Liver (tissue), 9 donors: ENCODE results near the gene CMPK1. TPM values are rescaled to one million over a fixed set of nuclear protein-coding genes. Genes with fewer than 3 reads are reported as not detected.

Source experiments
- DNase-seq: peaks from one replicate; pipeline ENCODE4 v3.0.0-alpha.2; 2017; ENCODE audit warnings: low spot score
- H3K27ac ChIP-seq, 2 donors: one replicate each; pipeline ENCODE4 v1.7.0; 2013; ENCODE audit warnings: inconsistent platforms in 2 of 2, low read length in 2 of 2, control low read depth in 1 of 2, low read depth in 1 of 2, mild to moderate bottlenecking in 1 of 2
- H3K27me3 ChIP-seq, 4 donors: one replicate each; pipeline versions ENCODE4 v1.6.1 to v1.7.0; 2013; ENCODE audit warnings: low read length in 3 of 4, inconsistent platforms in 1 of 4, mild to moderate bottlenecking in 1 of 4, moderate library complexity in 1 of 4; ENCODE audit not compliant: control insufficient read depth in 4 of 4, insufficient read depth in 4 of 4
- H3K36me3 ChIP-seq, 4 donors: one replicate each; pipeline versions ENCODE4 v1.6.1 to v1.7.0; 2013; ENCODE audit warnings: low read length in 3 of 4, mild to moderate bottlenecking in 3 of 4, low read depth in 1 of 4, moderate library complexity in 1 of 4; ENCODE audit not compliant: control insufficient read depth in 4 of 4, insufficient read depth in 3 of 4
- H3K4me1 ChIP-seq, 4 donors: one replicate each; pipeline versions ENCODE4 v1.6.1 to v1.7.0; 2013; ENCODE audit warnings: low read length in 3 of 4, mild to moderate bottlenecking in 3 of 4, moderate library complexity in 1 of 4; ENCODE audit not compliant: control insufficient read depth in 4 of 4, insufficient read depth in 4 of 4
- H3K4me3 ChIP-seq, 3 donors: one replicate each; pipeline versions ENCODE4 v1.6.1 to v1.7.0; 2013; ENCODE audit warnings: low read length in 3 of 3, control low read depth in 1 of 3, low read depth in 1 of 3, mild to moderate bottlenecking in 1 of 3
- H3K9ac ChIP-seq, 2 donors: one replicate each; pipeline ENCODE4 v1.7.0; 2013; ENCODE audit warnings: low read length in 2 of 2, mild to moderate bottlenecking in 2 of 2, moderate library complexity in 2 of 2, control low read depth in 1 of 2, low read depth in 1 of 2
- H3K9me3 ChIP-seq, 4 donors: one replicate each; pipeline versions ENCODE4 v1.6.1 to v1.7.0; 2013; ENCODE audit warnings: low read length in 3 of 4; ENCODE audit not compliant: control insufficient read depth in 4 of 4
- ATF3 ChIP-seq: IDR thresholded peaks from 2 replicates; pipeline ENCODE4 v1.6.1; 2016; ENCODE audit warnings: antibody characterized with exemption
- CTCF ChIP-seq: fragments of 150-350 bp; IDR thresholded peaks from 2 replicates; pipeline ENCODE4 v1.5.1; 2017; ENCODE audit warnings: improper control_type of control experiment, low read depth, low read length; ENCODE audit not compliant: missing input control
- EGR1 ChIP-seq, 2 donors: IDR thresholded peaks; 2 replicates each; pipeline ENCODE4 v1.6.1; 2016 to 2018; ENCODE audit warnings: antibody characterized with exemption in 2 of 2, low read depth in 2 of 2
- FOXA1 ChIP-seq: IDR thresholded peaks from 2 replicates; pipeline ENCODE4 v1.6.1; 2016; ENCODE audit warnings: antibody characterized with exemption
- FOXA2 ChIP-seq: IDR thresholded peaks from 2 replicates; pipeline ENCODE4 v1.6.1; 2016; ENCODE audit warnings: antibody characterized with exemption
- GABPA ChIP-seq, 2 donors: IDR thresholded peaks in 1 of 2; conservative IDR thresholded peaks in 1 of 2; 2 replicates each; pipeline ENCODE4 v1.6.1; 2016; ENCODE audit warnings: antibody characterized with exemption in 2 of 2, mild to moderate bottlenecking in 1 of 2, moderate library complexity in 1 of 2
- HNF4A ChIP-seq, 2 donors: conservative IDR thresholded peaks; 2 replicates each; pipeline ENCODE4 v1.6.1; 2016; ENCODE audit warnings: antibody characterized with exemption in 2 of 2, mild to moderate bottlenecking in 2 of 2
- HNF4G ChIP-seq: IDR thresholded peaks from 2 replicates; pipeline ENCODE4 v1.6.1; 2016; ENCODE audit warnings: antibody characterized with exemption
- JUND ChIP-seq, 2 donors: IDR thresholded peaks; 2 replicates each; pipeline ENCODE4 v1.6.1; 2016; ENCODE audit warnings: antibody characterized with exemption in 2 of 2
- MAX ChIP-seq: IDR thresholded peaks from 2 replicates; pipeline ENCODE4 v1.6.1; 2016; ENCODE audit warnings: antibody characterized with exemption
- NR2F2 ChIP-seq: IDR thresholded peaks from 2 replicates; pipeline ENCODE4 v1.6.1; 2016; ENCODE audit warnings: antibody characterized with exemption
- RAD21 ChIP-seq, 2 donors: IDR thresholded peaks; 2 replicates each; pipeline ENCODE4 v1.6.1; 2016; ENCODE audit warnings: antibody characterized with exemption in 2 of 2, mild to moderate bottlenecking in 2 of 2
- REST ChIP-seq: IDR thresholded peaks from 2 replicates; pipeline ENCODE4 v1.6.1; 2016; ENCODE audit warnings: antibody characterized with exemption, mild to moderate bottlenecking
- RXRA ChIP-seq, 2 donors: IDR thresholded peaks; 2 replicates each; pipeline ENCODE4 v1.6.1; 2017 to 2018; ENCODE audit warnings: antibody characterized with exemption in 2 of 2, mild to moderate bottlenecking in 1 of 2
- SP1 ChIP-seq: IDR thresholded peaks from 2 replicates; pipeline ENCODE4 v1.6.1; 2018; ENCODE audit warnings: antibody characterized with exemption, mild to moderate bottlenecking
- TAF1 ChIP-seq: conservative IDR thresholded peaks from 2 replicates; pipeline ENCODE4 v1.6.1; 2016; ENCODE audit warnings: antibody characterized with exemption, mild to moderate bottlenecking
- YY1 ChIP-seq: IDR thresholded peaks from 2 replicates; pipeline ENCODE4 v1.6.1; 2016; ENCODE audit warnings: antibody characterized with exemption, mild to moderate bottlenecking
- WGBS: extraction: QIAGEN DNeasy Blood & Tissue Kit; methylation state at CpG from one replicate; pipeline ENCODE4 v1.1.7; 2013; 5-methylcytosine and 5-hydroxymethylcytosine counted together
- polyA plus RNA-seq, 2 donors: library from polyadenylated mRNA; stranded (reverse) in 1 of 2; unstranded in 1 of 2; fragments of 200-250 nt in 1 of 2; fragments of >200 nt in 1 of 2; fragmentation: Nextera tagmentation in 1 of 2; extraction: Ambion mirVana in 1 of 2; gene quantifications; one replicate each; pipeline versions ENCODE4 v1.2.1 to v1.2.3, GENCODE V29; 2013 to 2015
- total RNA-seq, 2 donors: library from RNA; depleted of rRNA; stranded (reverse); fragments of >200 nt; gene quantifications; one replicate each; pipeline ENCODE4 v1.2.3, GENCODE V29; 2014
- TF ChIP-seq, protein P1 (sequence below): IDR thresholded peaks from 2 replicates; pipeline ENCODE4 v1.6.1; 2016; ENCODE audit warnings: antibody characterized with exemption
- donor health status: healthy.
- donor health status: healthy.
- donor health status: healthy.
- donor health status: healthy.
- donor health status: healthy.

The CMPK1 gene
- total and polyA plus RNA-seq, 4 donors: 66.8 to 146 (median 87.0) TPM

DNA sequence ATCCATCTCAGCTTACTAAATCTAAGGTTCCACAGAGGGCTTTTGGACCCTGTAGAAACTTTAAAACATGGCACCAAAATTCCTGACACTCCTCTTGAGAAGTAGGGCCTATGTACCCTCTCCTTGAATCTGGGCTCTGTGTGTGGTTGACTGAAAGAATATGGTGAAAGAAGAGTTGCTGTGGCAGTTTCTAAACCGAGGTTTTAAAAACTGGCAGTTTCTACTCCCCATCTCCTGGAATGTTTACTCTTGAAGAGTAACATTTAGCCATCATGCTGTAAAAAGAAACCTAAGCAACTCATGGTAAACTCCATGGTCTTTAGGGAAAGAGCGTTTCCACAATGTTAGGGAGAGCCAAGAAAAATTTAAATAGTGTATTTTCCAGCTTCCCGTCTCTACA lies 4.6 kb upstream of the CMPK1 start (continued):
- no peak for TF ChIP-seq HNF4A (conservative IDR thresholded peaks at IDR 0.05)
- no peak for TF ChIP-seq MAX

DNA sequence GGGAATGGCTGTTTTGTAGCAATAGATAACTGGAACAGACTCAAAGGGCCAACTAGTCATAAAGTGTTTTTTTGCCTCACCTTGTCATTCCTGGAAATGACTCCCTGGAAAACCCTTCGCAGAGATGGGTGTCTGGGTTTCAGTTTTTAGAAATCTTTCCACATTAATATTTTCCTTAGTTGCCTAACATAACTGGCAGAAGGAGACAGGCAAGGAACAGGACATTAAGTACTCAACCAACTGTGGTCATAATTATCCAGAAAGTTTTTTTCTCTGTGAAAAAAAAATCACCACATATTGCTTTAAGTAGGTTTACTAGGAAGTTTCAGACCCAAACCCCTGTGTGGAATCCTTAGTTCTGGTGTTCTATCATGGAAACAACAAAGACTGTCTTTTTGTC lies 3.4 kb upstream of the CMPK1 start:
- 90% methylated on average over 1 of the region's 1 CpG for WGBS
- peaks cover 3 to 13% (median 10%) of the 10 kb centered on the region in 4 donors for H3K4me1 ChIP-seq
- TF ChIP-seq REST (no peak), GABPA (IDR thresholded peaks at IDR 0.05 in 1 of 2, conservative IDR thresholded peaks at IDR 0.05 in 1 of 2) (no peak), EGR1 (IDR thresholded peaks at IDR 0.05; ENCODE audit: low read depth in 2 of 2) (no peak), CTCF (no peak), JUND (IDR thresholded peaks at IDR 0.05) (no peak), RAD21 (IDR thresholded peaks at IDR 0.05) (no peak), ATF3 (no peak), FOXA2 (no peak), YY1 (no peak), TAF1 (no peak), MAX (no peak), HNF4G (no peak), SP1 (no peak), RXRA (IDR thresholded peaks at IDR 0.05) (no peak)

GRCh38 chr1:47331875-47332274 lies 1.7 kb upstream of the CMPK1 start:
- 90% methylated on average over 2 of the region's 2 CpGs for WGBS
- Histone ChIP-seq H3K27ac (no peak overlapping the region), H3K9ac (no peak overlapping the region), H3K4me1 (peaks cover 6 to 16% (median 12%) of the 10 kb centered on the region in 4 donors), H3K4me3 (no peak overlapping the region), H3K9me3 (no peaks in the 10 kb centered on the region), H3K36me3 (peaks cover 0 to 2% (median 0%) of the 10 kb centered on the region in 4 donors), H3K27me3 (no peaks in the 10 kb centered on the region)
- no peak for DNase-seq
- TF ChIP-seq FOXA1 (no peak), TAF1 (no peak), RAD21 (IDR thresholded peaks at IDR 0.05) (no peak), HNF4A (conservative IDR thresholded peaks at IDR 0.05) (no peak), RXRA (IDR thresholded peaks at IDR 0.05) (no peak), NR2F2 (no peak), ATF3 (no peak), HNF4G (no peak), CTCF (no peak), YY1 (no peak), GABPA (IDR thresholded peaks at IDR 0.05 in 1 of 2, conservative IDR thresholded peaks at IDR 0.05 in 1 of 2) (no peak), FOXA2 (no peak), SP1 (no peak), EGR1 (IDR thresholded peaks at IDR 0.05; ENCODE audit: low read depth in 2 of 2) (no peak), JUND (IDR thresholded peaks at IDR 0.05) (no peak)
- TF ChIP-seq, protein P1, sequence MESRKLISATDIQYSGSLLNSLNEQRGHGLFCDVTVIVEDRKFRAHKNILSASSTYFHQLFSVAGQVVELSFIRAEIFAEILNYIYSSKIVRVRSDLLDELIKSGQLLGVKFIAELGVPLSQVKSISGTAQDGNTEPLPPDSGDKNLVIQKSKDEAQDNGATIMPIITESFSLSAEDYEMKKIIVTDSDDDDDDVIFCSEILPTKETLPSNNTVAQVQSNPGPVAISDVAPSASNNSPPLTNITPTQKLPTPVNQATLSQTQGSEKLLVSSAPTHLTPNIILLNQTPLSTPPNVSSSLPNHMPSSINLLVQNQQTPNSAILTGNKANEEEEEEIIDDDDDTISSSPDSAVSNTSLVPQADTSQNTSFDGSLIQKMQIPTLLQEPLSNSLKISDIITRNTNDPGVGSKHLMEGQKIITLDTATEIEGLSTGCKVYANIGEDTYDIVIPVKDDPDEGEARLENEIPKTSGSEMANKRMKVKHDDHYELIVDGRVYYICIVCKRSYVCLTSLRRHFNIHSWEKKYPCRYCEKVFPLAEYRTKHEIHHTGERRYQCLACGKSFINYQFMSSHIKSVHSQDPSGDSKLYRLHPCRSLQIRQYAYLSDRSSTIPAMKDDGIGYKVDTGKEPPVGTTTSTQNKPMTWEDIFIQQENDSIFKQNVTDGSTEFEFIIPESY: no peak

More for the DNA sequence above, 3.4 kb upstream of the CMPK1 start:
- DNase-seq: no peak
- Histone ChIP-seq H3K9ac (no peak overlapping the region), H3K36me3 (no peaks in the 10 kb centered on the region), H3K27ac (no peak overlapping the region), H3K9me3 (no peaks in the 10 kb centered on the region), H3K27me3 (no peaks in the 10 kb centered on the region), H3K4me3 (no peak overlapping the region)
